SHP77 treated with DMSO at 0.1 percent for 48 hours (cell line): ENCODE measurements around the gene CDH12.
A peak's percentile ranks its signal among the peaks of the same experiment; 100 is the strongest.
"Not testable (repeated sequence)": the region's sequence is repeated elsewhere in the genome, so short reads cannot be mapped to it uniquely, and the experiment has no call there.

Experiments used
- DNase-seq: peaks from one replicate; lab custom pipeline; 2025; lab: John Stamatoyannopoulos, UW

The CDH12 gene

GRCh38 chr5:22012893-22013292, 840.3 kb downstream of the CDH12 start:
- DNase-seq = not testable (repeated sequence)

DNA sequence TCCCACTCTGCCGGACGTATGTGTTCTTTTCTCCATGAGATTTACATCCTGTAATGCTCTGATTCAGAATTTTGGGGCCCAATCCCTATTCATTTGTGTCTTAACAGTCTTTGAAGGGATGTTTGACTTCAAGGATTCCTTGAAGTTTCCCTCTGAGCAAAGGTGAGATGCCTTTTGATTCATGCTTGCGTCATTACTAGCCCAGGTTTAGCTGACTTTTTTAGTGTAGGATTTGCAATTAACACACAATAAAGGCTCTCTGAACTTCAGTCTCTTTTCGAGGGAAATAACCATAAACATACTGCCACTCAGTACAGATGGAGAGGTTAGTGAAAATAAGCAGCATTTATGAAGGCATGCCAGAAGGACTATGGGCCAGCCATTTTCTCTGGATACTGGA, 842.3 kb downstream of the CDH12 start:
- DNase-seq = not testable (repeated sequence)

- not testable (repeated sequence) for DNase-seq
Observed at GRCh38 chr5:22001097-22001496, 852.0 kb downstream of the CDH12 start.

DNA sequence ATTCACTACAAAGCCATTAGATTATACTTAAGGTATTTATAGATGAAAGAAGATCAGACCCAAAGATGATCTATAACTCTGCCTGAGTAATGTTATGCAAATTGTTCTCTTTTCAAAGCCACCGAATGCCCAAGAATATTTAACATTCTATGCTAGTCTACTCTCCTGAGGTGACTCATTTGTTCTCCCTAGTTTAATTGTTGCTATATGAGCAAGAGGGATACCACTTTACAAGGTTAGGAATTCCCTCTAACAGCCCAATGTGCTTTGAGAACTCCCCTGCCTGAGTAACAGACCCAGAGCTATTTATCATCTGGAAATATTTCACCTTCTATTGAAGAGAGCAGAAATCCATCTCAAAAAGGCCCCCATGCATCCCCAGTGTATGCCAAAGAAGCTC, 867.3 kb downstream of the CDH12 start:
- DNase-seq = not testable (repeated sequence)

- DNase-seq = not testable (repeated sequence)
Observed at GRCh38 chr5:21951571-21951970, 901.6 kb downstream of the CDH12 start.

DNA sequence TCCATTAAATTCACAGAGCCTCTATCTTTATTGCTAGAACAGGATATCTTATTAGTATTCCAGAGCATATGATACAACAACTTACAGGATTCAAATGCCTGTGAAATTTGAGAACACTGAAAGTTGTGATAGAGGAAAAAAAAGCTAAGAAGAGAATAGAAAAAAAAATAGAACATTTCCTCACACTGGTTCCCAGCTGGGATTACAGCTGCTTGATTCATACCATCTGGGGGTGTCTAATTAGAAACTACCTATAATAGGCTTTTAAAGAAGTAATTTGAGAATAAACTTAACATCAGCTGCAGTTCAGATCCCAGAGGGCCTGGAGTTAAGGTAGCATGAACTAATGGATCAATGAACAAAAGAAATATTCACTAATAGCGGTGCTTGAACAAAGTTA, 922.0 kb downstream of the CDH12 start:
- no peak for DNase-seq

- peak; percentile 72 for DNase-seq
Observed at GRCh38 chr5:21919414-21920022, 933.6 kb downstream of the CDH12 start.

- no peak for DNase-seq
Observed at GRCh38 chr5:21918451-21918850, 934.7 kb downstream of the CDH12 start.

DNA sequence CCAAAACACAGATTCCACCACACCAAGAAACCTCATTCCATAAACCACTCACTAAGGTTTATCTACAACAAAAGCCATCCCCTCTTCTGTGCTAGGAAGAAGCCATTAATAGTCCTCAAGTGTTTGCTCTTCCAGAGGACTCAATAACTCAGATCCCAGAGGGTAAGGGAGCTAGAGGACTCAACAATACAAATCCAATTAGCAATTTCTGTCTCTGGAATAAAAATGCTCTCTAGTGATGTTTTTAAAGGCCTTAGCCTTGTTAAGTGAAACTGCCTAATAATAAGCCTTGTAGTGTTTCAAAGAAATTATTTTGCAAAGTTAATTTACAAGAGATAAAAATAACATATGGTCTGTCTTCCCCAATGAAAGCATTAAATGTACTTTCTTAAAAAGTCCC, 942.4 kb downstream of the CDH12 start:
- DNase-seq = peak; percentile 45

- DNase-seq = no peak
Observed at GRCh38 chr5:21895766-21896350, 957.3 kb downstream of the CDH12 start.

DNA sequence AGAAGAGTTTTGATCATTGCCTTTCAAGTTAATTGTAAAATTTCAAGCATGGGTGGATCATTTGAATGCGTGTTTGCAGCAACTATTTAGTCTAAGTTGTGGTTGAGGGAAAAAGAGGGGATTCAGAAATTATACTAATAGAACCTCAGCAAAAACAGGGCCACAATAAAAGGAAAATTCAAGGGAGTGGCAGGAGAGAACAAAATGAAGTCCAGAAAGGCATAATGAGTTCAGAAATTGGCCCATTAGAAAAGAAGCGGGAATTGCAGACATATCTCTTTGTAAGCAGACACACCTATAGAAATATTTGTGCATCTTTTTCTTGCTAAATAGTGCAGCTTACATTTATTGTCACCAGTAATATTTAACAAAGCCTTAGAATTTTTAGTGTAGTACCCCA, 960.0 kb downstream of the CDH12 start:
- DNase-seq = no peak

DNA sequence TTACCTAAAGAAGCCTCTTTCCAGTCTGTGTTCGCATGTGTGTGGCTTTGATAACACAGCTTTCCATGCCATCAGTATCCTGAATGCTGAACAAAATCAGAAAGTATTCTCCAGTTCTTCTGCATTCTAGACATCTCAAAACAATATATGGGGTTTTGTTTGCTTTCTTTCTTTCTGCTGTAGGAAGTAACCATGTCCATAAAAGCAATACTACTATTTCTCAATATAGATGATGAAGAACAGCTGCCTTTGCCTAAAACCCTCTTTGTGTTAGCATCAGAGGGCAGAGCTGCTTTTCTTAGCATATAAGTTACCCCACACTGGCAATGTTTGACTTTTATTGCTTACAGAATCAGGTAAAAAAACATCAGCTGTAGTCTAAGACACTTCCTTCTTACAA, 963.6 kb downstream of the CDH12 start:
- DNase-seq = no peak

- peak; percentile 79 for DNase-seq
Observed at GRCh38 chr5:21882074-21882745, 970.9 kb downstream of the CDH12 start.

DNA sequence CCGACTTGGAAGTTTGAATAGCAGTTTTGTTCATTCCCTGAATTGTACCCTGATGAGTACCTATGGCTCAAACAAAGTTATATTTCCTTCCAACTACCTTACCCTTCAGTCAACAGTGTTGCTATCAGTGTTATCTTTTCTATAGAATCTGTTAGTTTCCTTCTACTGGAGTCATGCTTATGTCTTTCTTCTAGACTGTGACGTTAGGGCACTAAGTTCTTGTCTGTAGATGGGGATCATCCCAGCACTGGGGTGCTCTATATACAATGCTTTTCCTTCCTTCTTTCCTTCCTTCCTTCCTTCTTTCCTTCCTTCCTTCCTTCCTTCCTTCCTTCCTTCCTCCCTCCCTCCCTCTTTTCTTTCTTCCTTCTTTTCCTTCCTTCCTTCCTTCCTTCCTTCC, 973.0 kb downstream of the CDH12 start:
- no peak for DNase-seq

DNA sequence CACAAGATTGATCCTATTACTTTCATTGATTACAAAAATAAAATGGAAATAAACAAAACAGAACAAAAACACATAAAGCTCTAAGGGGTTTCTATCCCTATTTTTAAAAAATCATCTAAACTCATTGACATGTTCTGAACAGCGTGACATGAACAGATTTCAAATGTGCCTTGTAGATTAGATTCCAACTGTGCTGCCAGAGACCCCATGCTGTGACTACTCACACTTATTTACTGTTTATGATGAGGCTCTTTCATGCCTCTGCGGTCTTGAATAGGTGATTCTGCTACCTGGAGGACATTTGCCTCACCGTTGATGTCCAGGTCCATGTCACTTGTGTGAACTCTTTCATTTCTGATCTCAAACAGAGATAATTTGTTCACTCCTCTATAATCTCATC, 990.2 kb downstream of the CDH12 start:
- DNase-seq = no peak

DNA sequence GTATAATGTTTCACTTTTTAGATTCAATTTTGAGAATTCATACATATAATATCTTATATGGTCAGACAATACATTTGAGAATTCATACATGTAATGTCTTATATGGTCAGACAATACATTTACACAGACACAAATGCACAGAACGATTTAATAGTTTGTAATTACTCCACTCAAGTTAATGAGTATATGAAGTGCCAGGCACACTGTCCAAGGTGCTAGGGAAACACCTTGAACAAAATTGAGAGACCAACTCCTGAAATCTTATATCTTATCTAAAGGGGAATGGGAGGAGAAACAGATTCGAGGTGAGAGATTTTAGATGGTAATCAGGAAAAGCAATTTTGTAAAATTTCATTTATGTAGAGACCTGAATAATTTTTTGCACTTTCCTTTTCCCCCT, 994.7 kb downstream of the CDH12 start:
- DNase-seq = no peak

- no peak for DNase-seq
Observed at GRCh38 chr5:21856987-21857386, 996.2 kb downstream of the CDH12 start.

- no peak for DNase-seq
Observed at GRCh38 chr5:21847300-21847699, 1005.8 kb downstream of the CDH12 start.

DNA sequence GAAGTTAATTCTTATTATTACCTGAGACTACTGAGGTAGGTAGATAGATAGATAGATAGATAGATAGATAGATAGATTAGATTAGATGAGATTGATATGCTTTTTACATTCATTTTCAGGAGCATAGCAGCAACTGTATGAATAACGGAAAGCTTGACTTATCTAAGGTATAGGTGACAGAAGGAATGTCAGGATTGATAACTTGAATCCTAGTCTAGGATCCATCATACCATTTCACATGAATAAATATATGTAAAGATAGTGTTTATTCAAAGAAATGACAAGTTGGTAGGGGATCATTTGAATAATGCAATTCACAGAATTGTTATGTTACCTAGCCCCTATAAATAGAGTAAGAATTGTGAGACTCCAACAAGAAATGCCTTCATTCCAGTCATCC, 1008.2 kb downstream of the CDH12 start:
- no peak for DNase-seq

DNA sequence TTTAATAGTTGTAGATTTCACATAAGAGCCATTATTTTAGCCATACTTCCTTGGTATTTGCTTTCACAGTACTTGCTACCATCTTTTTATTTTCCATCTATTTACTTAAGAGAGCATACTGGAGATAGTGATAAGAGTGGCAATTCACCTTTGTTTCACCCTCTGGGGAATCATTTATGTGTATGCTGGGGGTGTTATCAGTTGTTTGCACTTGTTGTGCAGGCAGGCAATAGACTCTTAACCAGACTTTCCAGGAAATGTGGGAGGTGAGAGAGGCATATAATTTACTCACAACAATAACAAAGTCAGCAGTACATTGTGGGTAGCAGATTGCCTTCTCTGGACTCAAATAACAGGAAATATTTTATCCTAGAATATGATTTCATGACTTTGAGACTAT, 1018.3 kb downstream of the CDH12 start:
- no peak for DNase-seq

DNA sequence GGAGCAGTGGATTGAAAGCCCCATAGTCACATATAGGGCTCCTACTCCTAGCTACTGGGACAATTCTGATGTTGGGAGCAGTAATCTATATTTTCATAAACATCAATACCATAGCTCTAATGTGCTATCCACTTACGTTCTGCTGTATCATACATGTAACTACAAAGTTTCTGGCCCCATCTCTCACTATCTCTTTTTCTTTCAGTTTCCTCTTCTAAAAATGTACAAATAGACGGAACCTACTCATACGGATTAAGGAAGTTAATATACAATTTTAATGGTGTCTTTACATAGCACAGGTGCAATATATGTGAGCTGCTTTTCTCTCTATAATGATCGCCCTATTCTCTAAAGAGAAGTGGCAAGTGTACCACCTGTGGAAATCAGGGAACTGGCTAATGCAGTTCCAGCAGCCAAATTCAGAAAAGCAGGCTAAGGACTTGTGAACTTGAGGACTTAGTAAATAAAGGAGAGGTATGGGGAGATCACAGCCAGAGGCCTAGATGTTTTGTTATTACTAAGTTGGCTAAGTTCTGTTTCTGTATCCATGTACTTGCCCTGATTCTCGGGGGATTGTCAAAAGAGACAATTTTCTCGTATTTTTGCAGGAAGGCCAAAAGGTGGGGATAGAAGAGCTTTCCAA, 1021.9 kb downstream of the CDH12 start:
- no peak for DNase-seq

- DNase-seq = no peak
Observed at GRCh38 chr5:21826884-21827283, 1026.3 kb downstream of the CDH12 start.

DNA sequence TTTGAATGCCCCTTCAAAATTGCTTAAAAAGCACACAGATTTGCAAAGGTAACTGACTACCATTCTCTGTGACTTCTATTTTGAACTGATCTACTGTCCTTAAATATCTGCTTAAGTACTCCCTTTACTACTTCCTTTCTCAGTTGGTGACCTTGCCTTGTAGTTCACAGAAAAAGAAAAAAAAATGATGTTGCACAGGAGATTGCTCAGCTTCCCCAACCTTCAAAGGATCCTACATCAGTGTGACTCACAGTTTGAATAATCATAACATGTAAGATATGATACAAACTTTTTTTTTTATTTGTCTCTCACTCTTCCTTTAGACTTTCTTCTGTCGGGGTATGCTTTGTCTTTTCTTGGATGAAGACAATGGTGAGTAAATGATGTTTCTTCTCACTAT, 1029.6 kb downstream of the CDH12 start:
- DNase-seq = no peak
